Measurements from ENCODE around the gene ATG9A. TPM values are rescaled to one million over a fixed set of nuclear protein-coding genes. Genes with fewer than 3 reads are reported as not detected.

ATG9A gene
- total RNA-seq, 1 donor from 2014 or later = 83.6 TPM

GRCh38 chr2:219269362-219270054 lies 40.1 kb upstream of the ATG9A start:
- H3K27me3 Mint-ChIP-seq (ENCODE audit: unreplicated experiment) = peaks cover 4% of the 10 kb centered on the region
- no peak overlapping the region for H3K4me3 Mint-ChIP-seq (ENCODE audit: unreplicated experiment)
- TF ChIP-seq CTCF (IDR thresholded peaks at IDR 0.05) = no peak
- no peaks in the 10 kb centered on the region for H3K9me3 Mint-ChIP-seq (ENCODE audit: unreplicated experiment)
- H3K36me3 Mint-ChIP-seq (ENCODE audit: unreplicated experiment) = no peaks in the 10 kb centered on the region
- H3K4me1 Mint-ChIP-seq (ENCODE audit: unreplicated experiment) = peaks cover 10% of the 10 kb centered on the region
- no peak overlapping the region for H3K27ac Mint-ChIP-seq (ENCODE audit: unreplicated experiment)
- DNase-seq (ENCODE audit: extremely low spot score, unreplicated experiment) = no peak

- no peaks in the 10 kb centered on the region for H3K4me1 Mint-ChIP-seq (ENCODE audit: unreplicated experiment)
- TF ChIP-seq CTCF (IDR thresholded peaks at IDR 0.05) = no peak
- H3K4me3 Mint-ChIP-seq (ENCODE audit: unreplicated experiment) = no peak overlapping the region
- H3K9me3 Mint-ChIP-seq (ENCODE audit: unreplicated experiment) = no peaks in the 10 kb centered on the region
- DNase-seq (ENCODE audit: extremely low spot score, unreplicated experiment) = no peak
- no peaks in the 10 kb centered on the region for H3K36me3 Mint-ChIP-seq (ENCODE audit: unreplicated experiment)
- H3K27me3 Mint-ChIP-seq (ENCODE audit: unreplicated experiment) = peaks cover 4% of the 10 kb centered on the region
- no peak overlapping the region for H3K27ac Mint-ChIP-seq (ENCODE audit: unreplicated experiment)
Observed at GRCh38 chr2:219268294-219268693, 38.9 kb upstream of the ATG9A start.

- H3K36me3 Mint-ChIP-seq (ENCODE audit: unreplicated experiment) = no peaks in the 10 kb centered on the region
- H3K9me3 Mint-ChIP-seq (ENCODE audit: unreplicated experiment) = no peaks in the 10 kb centered on the region
- no peak for TF ChIP-seq CTCF (IDR thresholded peaks at IDR 0.05)
- no peak for DNase-seq (ENCODE audit: extremely low spot score, unreplicated experiment)
- no peak overlapping the region for H3K27ac Mint-ChIP-seq (ENCODE audit: unreplicated experiment)
- peaks cover 8% of the 10 kb centered on the region for H3K27me3 Mint-ChIP-seq (ENCODE audit: unreplicated experiment)
- H3K4me1 Mint-ChIP-seq (ENCODE audit: unreplicated experiment) = no peaks in the 10 kb centered on the region
- H3K4me3 Mint-ChIP-seq (ENCODE audit: unreplicated experiment) = no peak overlapping the region
Observed at GRCh38 chr2:219266886-219267285, 37.5 kb upstream of the ATG9A start.

GRCh38 chr2:219266232-219266631 lies 36.8 kb upstream of the ATG9A start:
- Mint-ChIP-seq H3K4me3 (ENCODE audit: unreplicated experiment) (no peak overlapping the region), H3K36me3 (ENCODE audit: unreplicated experiment) (no peaks in the 10 kb centered on the region)

More at GRCh38 chr2:219266232-219266631, 36.8 kb upstream of the ATG9A start:
- Mint-ChIP-seq H3K27me3 (ENCODE audit: unreplicated experiment) (peaks cover 15% of the 10 kb centered on the region), H3K9me3 (ENCODE audit: unreplicated experiment) (no peaks in the 10 kb centered on the region), H3K4me1 (ENCODE audit: unreplicated experiment) (no peaks in the 10 kb centered on the region), H3K27ac (ENCODE audit: unreplicated experiment) (no peak overlapping the region)
- TF ChIP-seq CTCF (IDR thresholded peaks at IDR 0.05) = no peak
- DNase-seq (ENCODE audit: extremely low spot score, unreplicated experiment) = no peak

Data from osteocyte (in vitro differentiated cells).